Ovary (tissue), 3 donors: ENCODE measurements around the gene BLOC1S1.

ENCODE experiments used
- CTCF ChIP-seq, 3 donors: fragments of 450-650 bp in 2 of 3; fragments of 200-600 bp in 1 of 3; IDR thresholded peaks; one replicate each; pipeline versions ENCODE4 v1.5.1 to v1.8.0; 2016 to 2022; ENCODE audit warnings: antibody characterized with exemption in 3 of 3, mild to moderate bottlenecking in 1 of 3
- POLR2A ChIP-seq: fragments of 450-650 bp; IDR thresholded peaks from one replicate; pipeline ENCODE4 v1.6.1; 2017; ENCODE audit warnings: antibody characterized with exemption, mild to moderate bottlenecking, moderate library complexity
- donor health status: DM: no; HTN: no; CAD: no.

- TF ChIP-seq CTCF (IDR thresholded peaks at IDR 0.05), result no peak
- no peak for TF ChIP-seq POLR2A
Measured at GRCh38 chr12:55696141-55696540, 19.7 kb upstream of the BLOC1S1 start.
